Stimulated activated naive CD4-positive, alpha-beta T cell (primary cell): ENCODE data around the gene LNPK.
A peak's percentile ranks its signal among the peaks of the same experiment; 100 is the strongest.
"Not testable (repeated sequence)": the region's sequence is repeated elsewhere in the genome, so short reads cannot be mapped to it uniquely, and the experiment has no call there.

Source experiments
- DNase-seq, 6 experiments: peaks; one replicate each; lab custom pipeline; 2025; lab: John Stamatoyannopoulos, UW

LNPK gene, protein sequence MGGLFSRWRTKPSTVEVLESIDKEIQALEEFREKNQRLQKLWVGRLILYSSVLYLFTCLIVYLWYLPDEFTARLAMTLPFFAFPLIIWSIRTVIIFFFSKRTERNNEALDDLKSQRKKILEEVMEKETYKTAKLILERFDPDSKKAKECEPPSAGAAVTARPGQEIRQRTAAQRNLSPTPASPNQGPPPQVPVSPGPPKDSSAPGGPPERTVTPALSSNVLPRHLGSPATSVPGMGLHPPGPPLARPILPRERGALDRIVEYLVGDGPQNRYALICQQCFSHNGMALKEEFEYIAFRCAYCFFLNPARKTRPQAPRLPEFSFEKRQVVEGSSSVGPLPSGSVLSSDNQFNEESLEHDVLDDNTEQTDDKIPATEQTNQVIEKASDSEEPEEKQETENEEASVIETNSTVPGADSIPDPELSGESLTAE

DNA sequence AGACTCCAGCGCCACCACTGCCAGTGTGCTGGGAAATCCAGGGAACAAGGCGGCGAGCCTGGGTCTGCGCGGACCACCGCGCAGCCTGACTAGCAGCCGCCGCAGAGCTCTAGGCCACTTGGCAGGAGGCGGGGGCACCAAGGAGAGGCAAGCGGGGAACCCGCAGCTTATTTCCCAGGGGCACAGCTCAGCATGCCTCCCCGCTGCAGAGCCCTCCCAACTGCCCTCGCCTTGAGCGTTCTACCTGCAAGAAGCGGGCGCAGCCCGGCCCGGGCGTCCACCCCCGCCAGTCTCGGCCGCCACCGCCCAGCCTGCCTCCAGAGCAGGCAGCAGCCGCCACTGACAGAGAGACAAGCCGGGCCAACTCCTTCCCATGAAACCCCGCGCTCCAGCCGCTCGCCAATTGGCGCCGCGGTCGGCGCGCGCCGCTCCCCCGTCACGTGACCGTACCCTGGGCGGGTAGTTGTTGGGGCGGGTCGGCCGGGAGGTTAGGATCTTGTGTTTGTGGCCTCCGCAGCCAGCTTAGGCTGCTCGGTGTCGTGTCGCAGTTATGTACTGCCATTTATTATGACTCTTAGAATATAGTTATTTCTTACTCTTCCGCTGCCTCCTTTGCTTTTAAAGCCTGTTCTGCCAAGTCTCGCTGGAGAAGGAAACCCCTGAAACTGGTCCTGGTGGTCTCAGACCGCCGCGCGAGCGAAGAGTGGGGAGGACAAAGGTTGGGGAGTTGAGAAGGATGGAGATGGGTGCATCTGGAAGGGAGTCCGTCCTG is at the start of gene LNPK:
LNPK (minus strand) TSS at position 352 of the 772 bp plus-strand sequence. CDS start 6,683 bp downstream, outside the sequence.
- peak; percentile 85 to 90 (median 88) for DNase-seq

DNA sequence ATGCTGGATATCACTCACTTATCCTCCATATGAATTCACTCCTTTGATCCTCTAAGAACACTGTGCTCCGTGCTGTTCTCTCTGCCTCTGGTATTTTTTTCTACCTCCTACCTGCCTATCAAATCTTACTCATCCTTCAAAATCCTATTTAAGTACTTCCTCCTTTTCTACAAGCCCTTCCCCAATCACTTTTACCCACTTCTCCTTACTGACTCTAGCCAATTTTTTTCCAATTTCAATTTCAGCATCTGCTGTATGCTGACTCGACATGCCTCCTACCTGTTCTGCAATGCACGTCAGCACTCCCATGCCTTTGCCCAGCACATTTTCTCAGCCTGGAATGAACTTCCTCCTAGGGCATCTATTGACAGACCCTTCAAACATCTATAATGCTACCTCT is 37.3 kb upstream of the LNPK start:
- no peak for DNase-seq

DNA sequence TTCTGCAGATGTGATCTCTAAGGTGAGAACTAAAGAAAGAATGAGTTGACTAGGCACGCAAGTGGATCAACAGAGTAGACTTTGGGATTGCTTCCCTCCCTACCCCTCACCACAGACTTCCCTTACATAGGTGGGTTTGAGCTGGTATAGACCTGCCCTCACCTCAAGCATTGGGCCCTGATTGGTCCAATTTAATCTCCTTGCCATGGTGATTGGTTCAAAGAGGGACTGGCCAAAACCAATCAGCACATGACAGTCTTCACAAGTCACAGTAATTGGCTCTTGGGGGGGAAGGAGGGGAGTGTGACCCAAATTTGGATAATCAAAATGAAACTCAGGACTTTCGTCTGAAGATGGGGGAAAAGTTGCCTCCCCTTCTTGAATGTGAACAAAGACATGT is 36.6 kb upstream of the LNPK start:
- DNase-seq = no peak

DNA sequence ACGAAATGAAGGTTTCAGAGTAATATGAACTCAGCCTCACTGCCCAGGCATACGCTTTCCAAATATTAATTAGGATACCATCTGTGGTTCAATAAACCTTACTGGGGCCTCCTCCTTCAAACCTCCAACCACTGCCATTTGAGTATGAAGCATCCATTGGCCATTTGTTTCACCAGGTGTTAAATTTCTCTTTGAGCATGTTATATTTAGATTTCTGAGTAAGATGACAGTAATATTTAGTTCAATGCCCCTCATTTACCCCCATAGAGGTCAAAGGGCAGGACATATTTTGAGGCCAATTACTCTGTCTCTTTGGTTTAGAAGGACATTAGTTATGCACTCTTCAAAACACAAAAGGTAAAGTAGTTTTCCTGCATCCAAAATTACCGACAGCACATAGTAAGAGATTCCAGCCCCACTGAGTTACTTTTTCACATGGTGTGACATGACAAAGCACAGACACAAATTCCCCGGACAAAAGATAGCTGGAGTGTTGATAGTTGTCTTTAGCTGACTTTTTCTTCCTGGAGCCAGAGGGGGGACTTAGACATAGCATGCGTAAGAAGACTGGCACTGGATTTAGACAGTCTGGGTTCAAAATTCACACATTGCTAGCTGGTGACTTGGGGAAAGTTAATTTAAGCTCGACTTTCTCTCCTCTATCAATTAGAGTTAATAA is 33.1 kb upstream of the LNPK start:
- DNase-seq = no peak

DNA sequence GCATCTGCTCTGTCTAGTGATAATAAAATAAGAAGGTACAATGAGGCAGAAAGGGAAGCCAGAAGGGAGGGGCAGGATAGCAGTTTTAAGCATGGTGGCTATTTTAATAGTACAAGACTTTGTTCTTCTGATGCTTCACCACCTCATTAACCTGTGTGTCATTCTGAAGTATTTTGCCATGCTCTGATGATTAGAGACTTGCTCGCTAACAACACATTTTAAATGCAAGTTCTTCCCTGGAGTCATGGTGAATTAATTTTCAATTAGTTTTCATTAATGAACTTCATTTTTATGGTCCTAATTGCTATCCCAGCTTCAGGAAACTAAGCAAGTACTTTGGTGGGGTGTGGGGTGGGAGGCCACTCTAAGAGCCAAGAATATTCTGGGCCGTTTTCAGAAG is 25.7 kb upstream of the LNPK start:
- DNase-seq = no peak

DNA sequence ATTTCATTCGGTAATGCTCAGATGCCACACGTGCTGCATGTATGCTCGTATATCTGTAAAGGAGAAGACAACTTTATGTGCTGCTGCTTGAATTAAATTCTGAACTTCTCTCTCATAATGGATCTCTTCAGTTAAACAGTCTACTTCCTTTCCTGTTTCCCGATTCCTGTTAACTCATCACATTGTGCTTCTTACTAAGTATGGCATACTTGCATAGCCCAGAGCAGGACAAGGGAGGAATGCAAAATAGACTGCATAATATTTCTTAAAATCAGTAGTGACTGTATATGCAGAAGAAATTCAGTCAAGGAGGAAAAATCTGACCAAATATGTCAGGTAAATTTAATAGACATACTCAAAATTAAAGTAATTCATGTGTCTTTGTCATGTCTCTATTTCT is 23.9 kb upstream of the LNPK start:
- DNase-seq = no peak

DNA sequence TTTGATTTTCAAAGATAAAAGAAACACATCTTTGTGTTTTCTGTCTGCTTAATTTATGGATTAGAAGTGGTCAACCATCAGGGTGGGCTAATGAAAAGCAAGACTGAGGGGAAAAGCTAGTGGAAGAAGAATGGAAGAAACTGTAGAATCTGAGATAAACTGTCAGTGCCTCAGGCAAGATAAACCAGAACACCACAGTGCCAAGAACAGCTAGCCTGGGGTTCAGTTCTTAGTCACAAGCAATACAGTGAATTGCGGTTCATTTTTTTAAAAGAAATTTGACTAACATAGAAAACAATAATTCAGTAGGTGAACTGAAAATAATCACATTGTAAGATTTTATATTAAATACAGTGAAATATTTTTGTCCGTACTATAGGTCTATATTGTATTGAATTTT is 22.0 kb upstream of the LNPK start:
- DNase-seq = no peak

DNA sequence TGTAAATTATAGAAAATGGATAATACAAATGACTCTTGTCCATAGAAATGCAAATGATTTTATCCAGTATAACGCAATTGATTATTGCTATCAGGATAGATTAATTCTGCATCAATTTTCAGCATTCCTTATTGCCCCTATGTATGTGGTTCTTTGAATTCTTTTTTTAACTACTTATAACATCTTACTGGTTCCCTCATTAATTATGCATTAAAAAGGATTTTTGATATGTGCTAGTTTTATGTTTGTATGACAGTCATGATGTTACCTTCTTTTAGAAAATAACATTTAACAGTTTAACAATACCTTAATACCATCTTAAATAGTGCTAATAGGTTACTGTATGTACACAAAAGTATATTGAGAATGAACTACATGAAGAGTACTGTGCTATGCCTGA is 20.0 kb upstream of the LNPK start:
- no peak for DNase-seq

DNA sequence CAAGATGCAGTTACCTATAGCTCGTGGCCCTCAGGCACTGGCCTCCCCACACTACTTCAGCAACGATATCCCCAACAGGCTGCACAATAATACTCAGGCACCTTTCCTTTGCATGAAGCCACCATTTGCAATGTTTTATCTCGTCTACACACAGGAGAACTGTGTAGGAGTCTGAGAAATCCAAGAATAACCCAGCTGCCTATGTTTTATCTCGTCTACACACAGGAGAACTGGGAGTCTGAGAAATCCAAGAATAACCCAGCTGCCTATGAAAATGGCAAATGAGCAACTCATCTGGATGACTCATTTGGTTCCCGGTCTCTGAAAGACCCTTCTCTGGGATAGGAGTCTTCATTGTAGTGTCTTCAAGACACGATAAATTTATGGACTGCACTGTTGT is 18.3 kb upstream of the LNPK start:
- no peak for DNase-seq

DNA sequence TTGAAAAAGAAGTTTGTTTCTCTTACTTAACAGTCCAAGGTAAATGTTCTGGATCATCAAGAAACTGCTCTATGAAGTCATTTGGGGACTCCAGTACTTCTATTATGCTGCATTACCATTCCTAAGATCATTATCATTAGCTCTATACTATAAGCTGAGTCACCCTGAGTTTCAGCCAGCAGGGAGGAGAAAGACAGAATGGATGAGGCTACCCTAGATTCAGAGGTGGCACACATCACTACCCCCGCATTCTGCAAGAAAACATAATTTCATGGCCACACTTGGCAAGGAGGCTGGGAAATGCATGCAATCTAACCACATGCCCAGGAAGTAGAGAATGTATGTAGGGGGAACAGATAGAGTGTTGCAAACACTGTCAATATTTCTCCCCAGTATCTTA is 16.6 kb upstream of the LNPK start:
- no peak for DNase-seq

DNA sequence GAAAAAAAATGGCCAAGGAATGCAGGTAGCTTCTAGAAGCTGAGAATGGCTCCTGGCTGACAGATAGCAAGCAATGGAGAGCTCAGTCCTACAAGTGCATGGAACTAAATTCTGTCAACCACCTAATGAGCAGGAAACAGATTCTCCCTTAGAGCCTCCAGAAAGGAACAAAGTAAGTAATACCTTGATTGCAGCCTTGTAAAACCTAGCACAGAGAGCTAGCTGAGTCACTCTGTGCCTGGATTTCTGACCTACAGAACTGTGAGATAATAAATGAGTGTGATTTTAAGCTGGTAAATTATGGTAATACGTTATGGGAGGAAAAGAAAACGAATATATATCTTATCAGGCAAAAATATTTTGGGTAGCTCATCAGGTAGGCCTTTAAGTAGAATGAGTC is 7.4 kb upstream of the LNPK start:
- no peak for DNase-seq

DNA sequence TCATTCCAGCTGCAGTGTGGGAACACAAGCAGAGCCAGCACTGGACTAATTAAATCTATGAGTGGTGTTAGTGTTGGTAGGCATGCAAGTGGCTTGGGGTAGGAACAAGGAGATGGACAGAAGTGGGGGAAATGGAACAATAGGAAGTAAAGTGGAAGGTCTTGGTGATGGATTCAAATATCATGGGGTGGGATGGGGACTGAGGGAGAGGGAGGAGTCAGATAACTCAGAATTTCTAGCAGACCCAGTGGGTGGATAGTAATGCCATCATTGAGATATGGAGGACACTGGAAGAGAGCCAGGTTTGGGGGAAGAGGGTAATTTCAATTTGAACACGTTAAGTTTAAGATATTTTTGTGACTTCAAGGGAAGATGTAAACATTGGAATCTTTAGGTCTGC is 2.9 kb upstream of the LNPK start:
- no peak for DNase-seq

DNA sequence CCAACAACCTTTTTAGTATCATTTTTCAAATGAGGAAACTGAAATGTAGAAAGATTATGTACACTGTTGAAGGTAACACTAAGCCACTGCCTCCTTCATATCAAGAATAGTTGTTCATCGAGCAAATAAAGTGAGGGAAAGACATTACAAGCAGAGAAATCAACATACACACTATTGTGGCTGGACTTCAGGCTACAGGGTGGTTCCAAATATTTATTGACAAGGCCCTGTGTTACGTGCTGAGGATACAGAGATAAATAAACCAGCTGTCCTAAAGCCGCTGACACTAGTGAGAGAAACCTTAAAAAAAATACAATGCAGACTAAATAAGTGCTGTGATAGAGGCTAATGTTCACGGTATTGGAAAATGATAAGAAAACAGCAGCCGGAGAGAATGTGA is 1.9 kb upstream of the LNPK start:
- no peak for DNase-seq

DNA sequence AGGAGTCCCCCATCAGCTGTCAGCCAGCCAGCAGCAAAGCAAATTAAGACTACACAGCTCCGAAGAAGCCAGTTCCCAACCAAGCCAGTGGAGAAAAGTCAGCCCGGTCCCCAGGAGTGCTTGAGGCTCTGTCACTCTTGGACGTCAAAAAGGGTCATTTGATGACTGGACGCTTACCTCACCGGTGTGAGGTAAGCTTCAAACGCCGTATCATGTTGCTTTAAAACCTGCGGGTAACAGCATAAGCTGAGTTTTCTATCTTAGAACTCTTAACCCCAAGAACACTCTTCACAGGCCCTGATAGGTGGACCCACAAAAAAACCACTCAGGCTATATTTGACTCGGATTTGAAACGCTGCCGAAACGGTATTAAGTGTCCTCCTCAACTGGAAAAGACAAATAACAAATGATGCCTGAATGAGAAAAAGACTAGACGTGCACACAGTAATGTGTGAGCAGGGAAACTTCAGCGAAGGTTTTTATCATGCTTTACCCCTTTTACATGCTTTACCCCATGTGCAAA is 682 bp upstream of the LNPK start:
- DNase-seq = peak in 1 of 6 experiments; percentile 45

DNA sequence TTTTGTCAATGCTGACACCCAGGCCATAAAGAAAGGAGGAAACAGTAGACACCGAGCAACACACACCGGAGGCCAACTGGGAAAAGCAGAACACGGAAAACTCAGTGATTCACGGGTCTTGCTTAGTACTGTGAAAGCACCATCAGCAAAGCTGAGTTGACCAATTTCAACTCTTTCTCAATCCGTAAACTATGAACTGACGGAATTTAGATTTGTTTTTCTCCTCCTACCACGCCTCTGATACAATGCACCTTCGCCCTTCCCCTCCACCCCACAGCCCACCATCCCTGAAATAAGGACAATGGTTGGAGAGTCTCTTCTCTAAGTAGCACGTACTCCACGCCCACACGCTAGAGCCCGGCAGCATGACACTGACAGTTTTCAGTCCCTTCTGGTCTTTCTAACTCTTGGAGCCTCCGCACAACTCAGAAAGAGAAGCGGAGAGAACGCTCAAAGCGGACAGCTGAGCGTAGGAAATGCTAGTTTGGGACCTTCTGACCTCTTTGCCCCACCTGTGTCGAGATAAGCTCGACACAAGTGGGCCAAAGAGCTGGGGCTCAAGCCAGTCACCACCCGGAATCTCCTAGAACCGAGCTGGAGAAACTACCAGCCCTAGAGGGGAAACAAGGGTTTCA is 669 bp downstream of the LNPK start:
- peak in 3 of 6 experiments; percentile 21 to 57 (median 45) for DNase-seq

DNA sequence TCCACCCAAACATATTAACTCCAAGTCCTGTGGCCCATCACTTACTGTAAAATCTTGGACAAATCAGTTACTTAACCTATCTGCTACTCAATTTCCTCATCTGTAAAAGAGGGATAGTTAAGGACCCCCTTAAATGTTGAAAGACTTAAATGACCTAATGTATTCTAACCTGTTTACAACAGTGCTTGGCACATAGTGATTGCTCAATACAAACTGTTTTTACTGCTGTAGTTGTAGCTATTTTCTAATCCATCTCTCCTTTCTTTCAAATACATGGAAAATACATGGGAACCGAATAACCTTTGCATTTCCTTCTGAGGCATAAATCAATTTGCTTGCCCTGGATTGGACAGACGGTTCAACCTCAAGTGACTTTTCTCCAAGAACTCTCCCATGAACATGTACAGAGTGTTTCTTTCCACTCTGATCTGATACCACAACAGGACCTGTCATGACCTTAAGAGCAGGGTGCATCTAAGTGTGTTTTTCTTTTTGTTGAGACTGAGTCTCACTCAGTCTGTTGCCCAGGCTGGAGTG is 2.7 kb downstream of the LNPK start:
- DNase-seq = no peak

DNA sequence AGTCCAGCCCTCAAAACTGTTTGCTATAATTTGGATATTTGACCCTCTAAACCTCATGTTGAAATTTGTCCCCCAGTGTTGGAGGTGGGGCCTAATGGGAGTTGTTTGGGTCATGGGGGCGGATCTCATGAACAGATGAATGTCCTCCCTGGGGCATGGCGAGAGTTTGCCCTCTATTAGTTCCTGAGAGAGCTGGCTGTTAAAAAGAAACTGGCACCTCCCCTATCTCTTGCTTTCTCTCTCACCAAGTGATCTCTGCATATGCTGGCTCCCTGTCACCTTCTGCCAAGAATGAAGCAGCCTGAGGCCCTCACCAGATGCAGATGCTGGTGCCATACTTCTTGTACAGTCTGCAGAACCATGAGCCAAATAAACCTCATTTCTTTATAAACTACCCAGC is 12.0 kb downstream of the LNPK start:
- DNase-seq = no peak

DNA sequence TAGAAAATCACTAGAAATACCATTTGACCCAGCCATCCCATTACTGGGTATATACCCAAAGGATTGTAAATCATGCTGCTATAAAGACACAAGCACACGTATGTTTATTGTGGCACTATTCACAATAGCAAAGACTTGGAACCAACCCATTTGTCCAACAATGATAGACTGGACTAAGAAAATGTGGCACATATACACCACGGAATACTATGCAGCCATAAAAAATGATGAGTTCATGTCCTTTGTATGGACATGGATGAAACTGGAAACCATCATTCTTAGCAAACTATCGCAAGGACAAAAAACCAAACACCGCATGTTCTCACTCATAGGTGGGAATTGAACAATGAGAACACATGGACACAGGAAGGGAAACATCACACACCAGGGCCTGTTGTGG is 14.9 kb downstream of the LNPK start:
- not testable (repeated sequence) for DNase-seq

DNA sequence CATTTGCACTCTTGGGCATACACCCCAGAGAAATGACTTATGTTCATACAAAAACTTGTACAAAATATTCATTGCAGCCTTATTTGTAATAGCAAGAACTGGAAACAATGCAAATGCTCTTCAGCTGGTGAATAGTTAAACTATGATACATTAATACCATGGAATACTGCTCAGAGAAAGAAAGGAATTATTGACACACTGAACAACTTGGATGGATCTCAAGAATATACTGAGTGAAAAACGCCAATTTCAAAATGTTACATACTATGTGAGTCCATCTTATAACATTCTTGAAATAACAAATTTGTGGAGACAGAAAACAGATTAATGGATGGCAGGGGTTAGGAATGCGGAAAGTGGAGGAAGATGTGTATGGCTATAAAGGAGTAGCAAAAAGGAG is 17.2 kb downstream of the LNPK start:
- DNase-seq = no peak

DNA sequence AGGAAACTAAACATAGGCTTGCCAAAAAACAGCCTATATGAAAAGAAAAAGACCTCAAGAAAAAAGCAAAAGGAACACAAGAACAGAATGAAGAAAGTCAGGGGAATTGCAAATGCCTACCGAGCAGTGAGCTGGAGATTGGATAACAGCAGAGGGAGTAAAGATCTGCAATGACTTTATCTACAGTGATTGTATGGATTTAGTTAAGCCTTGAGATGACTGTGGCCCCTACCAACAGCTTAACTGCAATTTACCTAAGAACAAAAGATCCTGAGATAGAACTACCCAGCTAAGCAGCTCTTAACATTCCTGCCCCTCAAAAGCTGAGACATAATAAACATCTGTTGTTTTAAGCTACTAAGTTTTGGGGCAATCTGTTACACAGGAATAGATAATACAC is 20.5 kb downstream of the LNPK start:
- DNase-seq = no peak

DNA sequence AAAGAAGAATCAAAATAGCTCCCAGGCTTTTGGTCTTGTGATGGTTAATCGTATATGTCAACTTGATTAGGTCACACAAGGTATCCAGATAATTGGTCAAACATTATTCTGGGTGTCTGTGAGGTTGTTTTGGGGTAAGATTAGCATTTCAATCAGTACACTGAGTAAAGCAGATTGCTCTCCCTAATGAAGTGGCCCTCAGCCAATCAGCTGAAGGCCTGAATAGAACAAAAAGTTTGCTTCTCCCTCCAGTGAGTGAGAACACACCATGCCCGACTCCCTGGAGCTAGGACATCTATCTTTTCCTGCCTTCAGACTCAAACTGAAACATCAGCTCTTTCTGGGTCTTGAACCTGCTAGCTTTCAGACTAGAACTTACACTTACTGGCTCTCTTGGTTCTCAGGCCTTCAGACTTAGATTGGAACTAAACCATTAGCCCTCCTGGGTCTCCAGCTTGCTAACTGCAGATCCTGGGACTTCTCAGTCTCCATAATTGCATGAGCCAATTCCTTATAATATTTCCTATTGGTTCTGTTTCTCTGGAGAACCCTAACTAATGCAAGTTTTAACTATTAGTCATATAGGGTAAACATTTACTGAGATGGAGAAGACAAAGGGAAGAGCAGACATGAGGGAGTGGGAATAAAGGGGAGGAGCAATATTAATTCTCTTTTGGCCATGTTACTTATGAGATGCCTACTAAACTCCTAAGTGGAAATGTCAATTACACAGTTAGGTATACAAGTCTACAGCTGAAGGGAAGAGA is 25.5 kb downstream of the LNPK start:
- DNase-seq = no peak
